GM12891 (cell line): ENCODE results near the gene FBN1.

Experiments used
- PAX5 ChIP-seq: IDR thresholded peaks from 2 replicates; pipeline ENCODE4 v1.6.1; 2011; ENCODE audit warnings: low read length, moderate library complexity, mild to moderate bottlenecking; ENCODE audit not compliant: insufficient read depth, severe bottlenecking
- POLR2A ChIP-seq: IDR thresholded peaks from 2 replicates; pipeline ENCODE4 v1.6.1; 2011; ENCODE audit warnings: low read depth, low read length, control low read depth
- POLR2AphosphoS5 ChIP-seq: IDR thresholded peaks from 2 replicates; pipeline ENCODE4 v1.6.1; 2011; ENCODE audit warnings: low read depth, low read length, control low read depth
- POU2F2 ChIP-seq: IDR thresholded peaks from 2 replicates; pipeline ENCODE4 v1.6.1; 2011; ENCODE audit warnings: low read depth, mild to moderate bottlenecking, control low read depth, low read length, moderate library complexity
- TAF1 ChIP-seq: IDR thresholded peaks from 2 replicates; pipeline ENCODE4 v1.6.1; 2011; ENCODE audit warnings: low read depth, low read length, control low read depth

- no peak for TF ChIP-seq POLR2AphosphoS5
- no peak for TF ChIP-seq POLR2A
- TF ChIP-seq PAX5: no peak
- no peak for TF ChIP-seq POU2F2
- TF ChIP-seq TAF1: no peak
These were observed 112.6 kb downstream of the FBN1 start for GRCh38 chr15:48532946-48533345.
